Esophagus squamous epithelium (tissue), 5 donors: ENCODE data around the gene CRB1. TPM values are rescaled to one million over a fixed set of nuclear protein-coding genes. Genes with fewer than 3 reads are reported as not detected.

Experiments used
- DNase-seq: peaks from one replicate; lab custom pipeline; 2025; lab: John Stamatoyannopoulos, UW
- H3K27ac ChIP-seq, 4 donors: fragments of 200-600 bp; sonication (generic); one replicate each; pipeline ENCODE4 v1.5.1; 2016 to 2019; ENCODE audit warnings: mild to moderate bottlenecking in 1 of 4
- H3K27me3 ChIP-seq, 4 donors: fragments of 200-600 bp; sonication (generic); 1 replicate in 3 of 4; 2 replicates in 1 of 4; pipeline versions ENCODE4 v1.5.1 to v1.6.0; 2017 to 2021; ENCODE audit warnings: antibody characterized with exemption in 1 of 4
- H3K36me3 ChIP-seq, 3 donors: fragments of 200-600 bp; sonication (generic); one replicate each; pipeline ENCODE4 v1.5.1; 2016 to 2019
- H3K4me1 ChIP-seq, 3 donors: fragments of 200-600 bp; sonication (generic); one replicate each; pipeline ENCODE4 v1.5.1; 2017 to 2019
- H3K4me3 ChIP-seq, 4 donors: fragments of 200-600 bp; sonication (generic); 1 replicate in 3 of 4; 2 replicates in 1 of 4; pipeline ENCODE4 v1.5.1; 2016 to 2019; ENCODE audit warnings: mild to moderate bottlenecking in 2 of 4, moderate library complexity in 1 of 4
- H3K9me3 ChIP-seq, 3 donors: fragments of 200-600 bp; sonication (generic); one replicate each; pipeline ENCODE4 v1.5.1; 2016 to 2019
- CTCF ChIP-seq, 6 experiments: fragments of 450-650 bp in 4 of 6; fragments of 200-600 bp in 2 of 6; sonication (generic) in 2 of 6; IDR thresholded peaks; one replicate each; pipeline ENCODE4 v1.5.1; 2016 to 2019; ENCODE audit warnings: antibody characterized with exemption in 6 of 6, mild to moderate bottlenecking in 4 of 6, moderate library complexity in 4 of 6
- POLR2A ChIP-seq, 4 donors: fragments of 450-650 bp; IDR thresholded peaks; one replicate each; pipeline ENCODE4 v1.6.1; 2017; ENCODE audit warnings: antibody characterized with exemption in 4 of 4, mild to moderate bottlenecking in 4 of 4, moderate library complexity in 3 of 4
- WGBS, 2 donors: methylation state at CpG; one replicate each; pipeline ENCODE4 v1.1.5; 2018; 5-methylcytosine and 5-hydroxymethylcytosine counted together
- intact Hi-C: fragments of 100-400 bp; cut with DNase I; formaldehyde crosslinking; loops from one replicate; pipeline ENCODE4 v1.15.0; 2022
- total RNA-seq, 4 donors: library from RNA; depleted of rRNA; stranded (reverse); fragments of >200 nt; gene quantifications; one replicate each; pipeline ENCODE4 v1.1.0, GENCODE V29; 2016
- donor health status: DM: yes; HTN: yes; CAD: no.

Gene CRB1
- total RNA-seq, 4 donors from 2014 or later: 0.19 TPM; not detected in 3

- WGBS, 2 donors: 78 to 80% methylated on average over 7 to 9 of the region's 10 CpGs
- TF ChIP-seq CTCF (IDR thresholded peaks at IDR 0.05): no peak
- TF ChIP-seq POLR2A (IDR thresholded peaks at IDR 0.05): no peak
- no peaks in the 10 kb centered on the region for H3K9me3 ChIP-seq
- no peaks in the 10 kb centered on the region for H3K27me3 ChIP-seq
- no peak overlapping the region for H3K4me3 ChIP-seq
- H3K27ac ChIP-seq: no peak overlapping the region
- no peak for DNase-seq
- H3K36me3 ChIP-seq: no peaks in the 10 kb centered on the region
- H3K4me1 ChIP-seq: no peaks in the 10 kb centered on the region
- intact Hi-C loops: no loop called here
Measured at GRCh38 chr1:197496722-197497121, 228.7 kb downstream of the CRB1 start.

DNA sequence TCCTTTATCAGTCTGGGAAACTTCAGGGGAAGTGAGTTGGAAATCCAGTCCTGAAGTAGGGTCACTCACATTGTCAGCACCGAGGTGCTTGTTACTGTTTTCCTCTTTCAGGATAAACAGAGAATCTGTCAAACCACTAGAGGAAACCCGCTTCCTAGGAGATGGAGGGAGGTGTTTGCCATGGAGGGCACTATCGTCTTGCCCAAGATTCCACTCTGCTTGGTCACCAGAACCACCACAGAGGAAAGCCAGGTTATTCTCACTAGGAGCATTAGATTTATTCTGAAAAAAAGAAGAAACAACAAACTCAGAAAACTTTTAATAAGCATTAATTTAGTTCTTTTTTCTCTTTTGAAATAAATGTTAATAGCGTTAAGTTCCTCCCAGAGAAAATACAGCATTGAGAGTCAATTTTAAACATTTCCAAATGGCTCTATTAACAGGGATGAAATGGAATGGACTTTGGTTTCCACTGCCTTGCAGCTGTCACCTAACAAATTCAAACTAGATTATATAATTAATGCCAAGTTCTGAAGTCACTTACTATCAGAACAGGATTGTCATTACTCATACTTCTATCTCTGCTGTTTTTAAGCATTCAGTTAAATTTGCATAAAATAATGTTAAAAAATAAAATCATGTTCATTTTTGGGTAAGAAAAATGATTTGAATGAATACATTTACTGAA is 242.8 kb downstream of the CRB1 start:
- H3K4me3 ChIP-seq: no peak overlapping the region
- WGBS, 2 donors: 93 to 94% methylated on average over 4 of the region's 4 CpGs
- H3K36me3 ChIP-seq: peaks cover 0 to 32% (median 3%) of the 10 kb centered on the region in 3 donors
- intact Hi-C loops: no loop called here
- H3K27ac ChIP-seq: no peak overlapping the region
- TF ChIP-seq CTCF (IDR thresholded peaks at IDR 0.05): no peak
- TF ChIP-seq POLR2A (IDR thresholded peaks at IDR 0.05): no peak
- H3K9me3 ChIP-seq: no peaks in the 10 kb centered on the region
- H3K4me1 ChIP-seq: no peaks in the 10 kb centered on the region
- no peaks in the 10 kb centered on the region for H3K27me3 ChIP-seq
- DNase-seq: no peak

DNA sequence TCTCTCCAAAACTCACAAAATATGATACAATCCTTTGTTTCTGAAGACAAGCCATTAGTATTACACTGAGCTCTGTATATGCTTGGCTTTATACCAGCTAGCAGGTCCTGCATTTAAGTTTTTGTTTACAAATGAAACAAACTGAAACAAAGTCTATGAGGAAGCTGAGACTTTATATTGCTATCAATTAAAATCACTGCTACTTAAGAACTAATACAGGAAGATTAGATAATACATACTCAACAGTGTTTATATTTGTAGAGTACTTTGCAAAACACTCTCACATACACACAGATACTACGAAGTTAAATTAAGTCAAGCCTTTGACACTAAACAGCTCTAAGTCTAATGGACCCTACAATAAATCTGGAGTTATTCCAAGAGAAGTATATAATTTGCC is 247.4 kb downstream of the CRB1 start:
- Histone ChIP-seq H3K27me3 (no peaks in the 10 kb centered on the region), H3K4me3 (no peak overlapping the region), H3K4me1 (no peaks in the 10 kb centered on the region), H3K36me3 (peaks cover 0 to 28% (median 2%) of the 10 kb centered on the region in 3 donors), H3K27ac (no peak overlapping the region), H3K9me3 (no peaks in the 10 kb centered on the region)
- no peak for DNase-seq
- WGBS, 2 donors: 78 to 81% methylated on average over 1 of the region's 1 CpG
- TF ChIP-seq POLR2A (IDR thresholded peaks at IDR 0.05) (no peak), CTCF (IDR thresholded peaks at IDR 0.05) (no peak)
- intact Hi-C loops: no loop called here

GRCh38 chr1:197519741-197520334 is 251.8 kb downstream of the CRB1 start:
- TF ChIP-seq POLR2A (IDR thresholded peaks at IDR 0.05): no peak
- TF ChIP-seq CTCF (IDR thresholded peaks at IDR 0.05): peak in 1 of 6 experiments; percentile 35
- Histone ChIP-seq H3K27ac (no peak overlapping the region), H3K4me3 (no peak overlapping the region), H3K36me3 (peaks cover 0 to 7% (median 0%) of the 10 kb centered on the region in 3 donors), H3K27me3 (no peaks in the 10 kb centered on the region), H3K4me1 (no peaks in the 10 kb centered on the region), H3K9me3 (no peaks in the 10 kb centered on the region)
- 94 to 96% methylated on average over 1 of the region's 1 CpG for WGBS, 2 donors
- no peak for DNase-seq
- intact Hi-C loops: no loop called here

DNA sequence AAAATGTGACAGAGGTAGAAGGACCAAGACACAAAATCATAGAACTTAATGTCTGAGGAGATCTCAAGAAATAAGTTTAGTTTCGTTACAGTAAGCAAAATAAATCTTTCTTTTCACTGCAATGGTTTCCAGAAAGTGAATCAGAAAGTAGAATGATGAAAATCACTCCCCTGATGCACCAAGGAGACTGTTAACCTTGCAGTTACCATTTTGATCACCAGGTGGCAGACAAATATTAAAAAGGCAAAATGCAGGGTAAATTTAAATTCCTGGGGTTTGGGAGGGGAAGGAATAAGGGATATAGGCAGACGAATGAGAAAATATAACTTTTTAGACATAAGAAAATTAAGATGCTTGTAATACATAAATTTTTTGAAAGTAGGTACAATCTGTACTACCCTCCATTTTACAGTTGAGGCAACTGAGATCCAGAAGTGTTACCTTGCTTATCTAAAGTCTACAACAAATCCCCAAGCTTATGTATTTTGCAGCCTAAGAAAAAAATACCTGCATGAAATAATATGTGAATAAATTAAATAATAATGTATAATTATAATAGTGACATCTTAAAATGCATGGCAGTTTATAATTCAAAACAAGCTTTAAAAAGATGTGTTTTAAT is 253.2 kb downstream of the CRB1 start:
- Histone ChIP-seq H3K27me3 (no peaks in the 10 kb centered on the region), H3K27ac (no peak overlapping the region), H3K9me3 (no peaks in the 10 kb centered on the region), H3K4me1 (no peaks in the 10 kb centered on the region), H3K36me3 (peaks cover 0 to 7% (median 0%) of the 10 kb centered on the region in 3 donors), H3K4me3 (no peak overlapping the region)
- DNase-seq: no peak
- intact Hi-C loops: no loop called here
- TF ChIP-seq CTCF (IDR thresholded peaks at IDR 0.05) (peak; percentile 16 to 59 (median 49)), POLR2A (IDR thresholded peaks at IDR 0.05) (no peak)
- WGBS, 2 donors: 9 to 26% methylated on average over 2 of the region's 2 CpGs
